Endothelial cell of umbilical vein (primary cell): ENCODE results near the gene UPP2. TPM values are rescaled to one million over a fixed set of nuclear protein-coding genes. Genes with fewer than 3 reads are reported as not detected.

Source experiments
- BruUV-seq: library from RNA; stranded (reverse); fragments of 400-500 nt; replicated peaks from 2 replicates; lab custom pipeline; 2021; lab: Mats Ljungman, UMichigan
- CTCF ChIA-PET: fragments of 300-600, 350-600 bp; sonication (Branson Sonifier 250); formaldehyde crosslinking; loops from one replicate; lab custom pipeline; 2021; ENCODE audit warnings: antibody characterized with exemption, inconsistent platforms; lab: Charles Lee
- POLR2A ChIA-PET: fragments of 300-600, 350-600 bp; sonication (Branson Sonifier 250); formaldehyde crosslinking; loops from one replicate; lab custom pipeline; 2021; ENCODE audit warnings: antibody characterized with exemption, inconsistent platforms; lab: Charles Lee
- DNase-seq: peaks from one replicate; pipeline ENCODE4 v3.0.0-alpha.2; 2011; ENCODE audit warnings: low read depth, low spot score
- FAIRE-seq: peaks from 2 replicates; lab custom pipeline; 2011; peaks lifted over from hg19 to GRCh38; lab: Jason Lieb, UNC
- H2AFZ ChIP-seq: 2 replicates; pipeline ENCODE4 v1.6.0; 2012; ENCODE audit warnings: low read depth, low read length, control low read depth, inconsistent platforms
- H3K27ac ChIP-seq: 2 replicates; pipeline ENCODE4 v1.5.1; 2011; ENCODE audit warnings: low read depth, mild to moderate bottlenecking, control low read depth, low read length, moderate library complexity; ENCODE audit not compliant: insufficient read depth
- H3K27me3 ChIP-seq, 2 experiments: 2 replicates each; pipeline versions ENCODE4 v1.6.0 to v1.6.1; 2011; ENCODE audit warnings: low read length in 2 of 2, mixed read lengths in 1 of 2; ENCODE audit not compliant: control insufficient read depth in 2 of 2, insufficient read depth in 2 of 2
- H3K36me3 ChIP-seq, 2 experiments: 2 replicates in 1 of 2; 3 replicates in 1 of 2; pipeline ENCODE4 v1.5.1; 2011; ENCODE audit warnings: low read length in 2 of 2, mild to moderate bottlenecking in 1 of 2, moderate library complexity in 1 of 2; ENCODE audit not compliant: control insufficient read depth in 2 of 2, insufficient read depth in 2 of 2; ENCODE audit errors: extremely low read depth in 1 of 2
- H3K4me1 ChIP-seq: 3 replicates; pipeline ENCODE4 v1.5.1; 2011; ENCODE audit warnings: mild to moderate bottlenecking, low read length; ENCODE audit not compliant: control insufficient read depth, insufficient read depth; ENCODE audit errors: extremely low read depth
- H3K4me2 ChIP-seq: 2 replicates; pipeline ENCODE4 v1.6.1; 2011; ENCODE audit warnings: low read length, control low read depth, mixed read lengths; ENCODE audit not compliant: insufficient read depth
- H3K4me3 ChIP-seq, 3 experiments: fragments of 200-600 bp in 1 of 3; sonication (generic), shearing (Covaris generic) in 1 of 3; replicated peaks in 1 of 3; 2 replicates each; pipeline ENCODE4 v1.5.1; 2011 to 2016; ENCODE audit warnings: control low read depth in 3 of 3, low read length in 3 of 3, mild to moderate bottlenecking in 2 of 3, inconsistent platforms in 1 of 3, low read depth in 1 of 3, moderate library complexity in 1 of 3; ENCODE audit not compliant: insufficient read depth in 1 of 3
- H3K79me2 ChIP-seq: 2 replicates; pipeline ENCODE4 v1.6.0; 2012; ENCODE audit warnings: low read length, inconsistent platforms; ENCODE audit not compliant: control insufficient read depth, insufficient read depth
- H3K9ac ChIP-seq: replicated peaks from 2 replicates; pipeline ENCODE3; 2011; ENCODE audit warnings: low read length, control low read depth; ENCODE audit not compliant: insufficient read depth; ENCODE audit errors: extremely low read depth
- H3K9me1 ChIP-seq: replicated peaks from 3 replicates; pipeline ENCODE4 v1.6.0; 2011; ENCODE audit warnings: mild to moderate bottlenecking, low read length; ENCODE audit not compliant: control insufficient read depth, insufficient read depth; ENCODE audit errors: extremely low read depth
- H3K9me3 ChIP-seq: replicated peaks from 2 replicates; pipeline ENCODE4 v1.5.1; 2012; ENCODE audit warnings: low read length, inconsistent platforms; ENCODE audit not compliant: control insufficient read depth, insufficient read depth
- H4K20me1 ChIP-seq: replicated peaks from 2 replicates; pipeline ENCODE3; 2011; ENCODE audit warnings: mild to moderate bottlenecking, low read length; ENCODE audit not compliant: control insufficient read depth, insufficient read depth; ENCODE audit errors: extremely low read depth
- CTCF ChIP-seq, 2 donors: IDR thresholded peaks; 1 replicate in 1 of 2; 2 replicates in 1 of 2; pipeline ENCODE4 v1.5.1; 2011; ENCODE audit warnings: low read length in 2 of 2, mild to moderate bottlenecking in 2 of 2, moderate library complexity in 2 of 2, control low read depth in 1 of 2, inconsistent platforms in 1 of 2, low read depth in 1 of 2; ENCODE audit not compliant: insufficient read depth in 1 of 2; ENCODE audit errors: extremely low read depth in 1 of 2
- EZH2 ChIP-seq: IDR thresholded peaks from 2 replicates; pipeline ENCODE4 v1.6.1; 2012; ENCODE audit warnings: borderline replicate concordance, low read depth, mild to moderate bottlenecking, moderate library complexity, low read length, inconsistent platforms; ENCODE audit not compliant: severe bottlenecking
- FOS ChIP-seq: IDR thresholded peaks from 2 replicates; pipeline ENCODE4 v1.6.1; 2011; ENCODE audit warnings: mild to moderate bottlenecking, low read length, moderate library complexity, borderline replicate concordance; ENCODE audit not compliant: insufficient read depth
- GATA2 ChIP-seq: IDR thresholded peaks from 2 replicates; pipeline ENCODE4 v1.7.0; 2011; ENCODE audit warnings: low read depth, mild to moderate bottlenecking, moderate library complexity, mixed read lengths, low read length; ENCODE audit not compliant: insufficient read length, insufficient read depth
- JUN ChIP-seq: IDR thresholded peaks from 2 replicates; pipeline ENCODE4 v1.6.1; 2011; ENCODE audit warnings: borderline replicate concordance, low read depth; ENCODE audit not compliant: insufficient read length, insufficient read depth
- MYC ChIP-seq: IDR thresholded peaks from one replicate; pipeline ENCODE4 v1.6.1; 2011; ENCODE audit warnings: mild to moderate bottlenecking, low read depth, low read length
- POLR2A ChIP-seq: IDR thresholded peaks from 2 replicates; pipeline ENCODE4 v1.6.1; 2012; ENCODE audit warnings: low read depth, mild to moderate bottlenecking, control low read depth, low read length
- POLR2AphosphoS5 ChIP-seq: IDR thresholded peaks from 2 replicates; pipeline ENCODE4 v1.6.1; 2012; ENCODE audit warnings: low read depth, mild to moderate bottlenecking, control low read depth, low read length, moderate library complexity; ENCODE audit not compliant: insufficient read depth
- dilution Hi-C: fragments of 300-500 bp; cut with MboI; formaldehyde crosslinking; loops from one replicate; pipeline ENCODE4 v1.15.0; 2019; ENCODE audit warnings: low sequenced_read_pairs; ENCODE audit not compliant: extremely low pct_ligation_motif_present
- intact Hi-C: fragments of 100-400 bp; cut with micrococcal nuclease; formaldehyde crosslinking; loops from one replicate; pipeline ENCODE4 v1.10.0; 2022
- polyA plus RNA-seq, 4 experiments: library from polyadenylated mRNA; depleted of rRNA in 3 of 4; stranded (reverse) in 3 of 4; unstranded in 1 of 4; fragments of >200 nt; gene quantifications; 2 replicates each; pipeline versions ENCODE4 v1.2.1 to v1.2.3, GENCODE V29; 2011 to 2012; ENCODE audit warnings: missing spikeins in 1 of 4
- total RNA-seq: library from RNA; stranded (reverse); gene quantifications from 2 replicates; pipeline ENCODE4 v1.2.3, GENCODE V29; 2021
- TF ChIP-seq, protein P1 (sequence below): IDR thresholded peaks from 2 replicates; pipeline ENCODE4 v1.6.1; 2011; ENCODE audit not compliant: insufficient read depth, insufficient read length

UPP2 gene
- total and polyA plus RNA-seq, 2 donors (not counting 3 experiments of a cell fraction or from before 2014, with no cell fraction given) = not detected

- Histone ChIP-seq H3K9me3 (no peaks in the 10 kb centered on the region), H3K4me3 (no peak overlapping the region), H3K36me3 (no peaks in the 10 kb centered on the region), H3K9ac (no peak overlapping the region), H4K20me1 (no peaks in the 10 kb centered on the region), H2AFZ (no peak overlapping the region), H3K79me2 (no peaks in the 10 kb centered on the region), H3K27ac (no peak overlapping the region), H3K4me1 (no peaks in the 10 kb centered on the region), H3K27me3 (no peaks in the 10 kb centered on the region), H3K4me2 (no peak overlapping the region), H3K9me1 (no peaks in the 10 kb centered on the region)
- ChIA-PET CTCF (no interaction called here), POLR2A (no interaction called here)
- intact Hi-C loops (no loop called here), dilution Hi-C loops (no loop called here)
- TF ChIP-seq CTCF (IDR thresholded peaks at IDR 0.05; ENCODE audit: extremely low read depth in 1 of 2, insufficient read depth in 1 of 2, low read depth in 1 of 2, low read length in 2 of 2) = no peak
- no peak for TF ChIP-seq POLR2AphosphoS5
- TF ChIP-seq, protein P1, sequence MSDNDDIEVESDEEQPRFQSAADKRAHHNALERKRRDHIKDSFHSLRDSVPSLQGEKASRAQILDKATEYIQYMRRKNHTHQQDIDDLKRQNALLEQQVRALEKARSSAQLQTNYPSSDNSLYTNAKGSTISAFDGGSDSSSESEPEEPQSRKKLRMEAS = no peak
- no peak for TF ChIP-seq MYC
- no peak for TF ChIP-seq EZH2
- no peak for TF ChIP-seq POLR2A
- TF ChIP-seq JUN = no peak
- TF ChIP-seq GATA2 = no peak
- no peak for TF ChIP-seq FOS
- no peak for DNase-seq
- BruUV-seq = no TSS peak
- no peak for FAIRE-seq
Observed at GRCh38 chr2:158066046-158066713, 35.5 kb upstream of the UPP2 start.
